IMR-90 (cell line): ENCODE measurements around the gene SCD. TPM values are rescaled to one million over a fixed set of nuclear protein-coding genes. Genes with fewer than 3 reads are reported as not detected.

ENCODE experiments used
- ATAC-seq: fragments of 200-7000 bp; cut with Tn5 transposase; 2 replicates; pipeline ENCODE4 v1.9.1; 2020; ENCODE audit warnings: low read depth, mild to moderate bottlenecking, moderate library complexity
- BruUV-seq: library from RNA; stranded (reverse); fragments of 400-500 nt; replicated peaks from 2 replicates; lab custom pipeline; 2021; lab: Mats Ljungman, UMichigan
- CTCF ChIA-PET: fragments of 300-600 bp; formaldehyde crosslinking; extraction: SDS; loops from one replicate; lab custom pipeline; 2021; ENCODE audit warnings: antibody characterized with exemption; lab: Yijun Ruan, JAX
- POLR2A ChIA-PET: fragments of 300-600 bp; sonication (Branson Sonifier 250); formaldehyde crosslinking; loops from one replicate; lab custom pipeline; 2022; ENCODE audit warnings: antibody characterized with exemption; ENCODE audit not compliant: unreplicated experiment; lab: Charles Lee
- DNase-seq: peaks from one replicate; pipeline ENCODE4 v3.0.0; 2013
- H2AFZ ChIP-seq: replicated peaks from 2 replicates; pipeline ENCODE3; 2013; ENCODE audit warnings: low read length, mild to moderate bottlenecking; ENCODE audit not compliant: poor library complexity
- H2AK5ac ChIP-seq: 2 replicates; pipeline ENCODE4 v1.6.1; 2013; ENCODE audit warnings: low read depth, low read length, inconsistent platforms
- H2AK9ac ChIP-seq: replicated peaks from 2 replicates; pipeline ENCODE3; 2013; ENCODE audit warnings: mild to moderate bottlenecking, low read depth, low read length, moderate library complexity; ENCODE audit not compliant: poor library complexity
- H2BK120ac ChIP-seq: 2 replicates; pipeline ENCODE4 v1.6.1; 2013; ENCODE audit warnings: low read depth, low read length, inconsistent platforms
- H2BK15ac ChIP-seq: 3 replicates; pipeline ENCODE4 v1.6.1; 2013; ENCODE audit warnings: low read depth, low read length, inconsistent platforms
- H2BK20ac ChIP-seq: 2 replicates; pipeline ENCODE4 v1.6.1; 2013; ENCODE audit warnings: low read depth, mild to moderate bottlenecking, inconsistent platforms, low read length, moderate library complexity
- H2BK5ac ChIP-seq: 2 replicates; pipeline ENCODE4 v1.6.1; 2013; ENCODE audit warnings: mild to moderate bottlenecking, low read depth, low read length, inconsistent platforms; ENCODE audit not compliant: poor library complexity, severe bottlenecking
- H3K14ac ChIP-seq: replicated peaks from 2 replicates; pipeline ENCODE4 v1.6.1; 2013; ENCODE audit warnings: low read depth, low read length, inconsistent platforms
- H3K18ac ChIP-seq: 2 replicates; pipeline ENCODE4 v1.6.1; 2013; ENCODE audit warnings: low read depth, low read length, control low read depth
- H3K23ac ChIP-seq: 2 replicates; pipeline ENCODE4 v1.6.1; 2013; ENCODE audit warnings: low read depth, low read length, inconsistent platforms
- H3K27ac ChIP-seq: 2 replicates; pipeline ENCODE4 v1.5.1; 2013; ENCODE audit warnings: mild to moderate bottlenecking, control low read depth, low read length; ENCODE audit not compliant: insufficient read depth
- H3K27me3 ChIP-seq: 2 replicates; pipeline ENCODE4 v1.6.1; 2013; ENCODE audit warnings: low read length; ENCODE audit not compliant: control insufficient read depth, insufficient read depth
- H3K36me3 ChIP-seq: 2 replicates; pipeline ENCODE4 v1.6.1; 2013; ENCODE audit warnings: low read length, mixed read lengths; ENCODE audit not compliant: control insufficient read depth, insufficient read depth
- H3K4ac ChIP-seq: 2 replicates; pipeline ENCODE4 v1.6.1; 2013; ENCODE audit warnings: low read depth, low read length, inconsistent platforms
- H3K4me1 ChIP-seq: 2 replicates; pipeline ENCODE4 v1.6.1; 2013; ENCODE audit warnings: low read length, mixed read lengths; ENCODE audit not compliant: control insufficient read depth, insufficient read depth
- H3K4me2 ChIP-seq: 2 replicates; pipeline ENCODE4 v1.6.1; 2013; ENCODE audit warnings: low read depth, mild to moderate bottlenecking, control low read depth, low read length, moderate library complexity
- H3K4me3 ChIP-seq: 2 replicates; pipeline ENCODE4 v1.5.1; 2013; ENCODE audit warnings: low read depth, mild to moderate bottlenecking, control low read depth, low read length, moderate library complexity; ENCODE audit not compliant: insufficient read depth
- H3K56ac ChIP-seq: 2 replicates; pipeline ENCODE4 v1.6.1; 2013; ENCODE audit warnings: low read length, inconsistent platforms; ENCODE audit not compliant: insufficient read depth; ENCODE audit errors: extremely low read depth
- H3K79me1 ChIP-seq, 2 experiments: 2 replicates each; pipeline ENCODE4 v1.6.1; 2013; ENCODE audit warnings: low read length in 2 of 2, inconsistent platforms in 1 of 2, low read depth in 1 of 2
- H3K9ac ChIP-seq: 2 replicates; pipeline ENCODE4 v1.6.1; 2013; ENCODE audit warnings: low read depth, low read length, control low read depth
- H3K9me1 ChIP-seq: 2 replicates; pipeline ENCODE4 v1.6.1; 2013; ENCODE audit warnings: low read length, inconsistent platforms; ENCODE audit not compliant: insufficient read depth
- H3K9me3 ChIP-seq: 2 replicates; pipeline ENCODE4 v1.6.1; 2013; ENCODE audit warnings: low read length; ENCODE audit not compliant: control insufficient read depth, insufficient read depth
- H4K20me1 ChIP-seq: 2 replicates; pipeline ENCODE4 v1.6.1; 2013; ENCODE audit warnings: low read length, inconsistent platforms; ENCODE audit not compliant: insufficient read depth
- H4K5ac ChIP-seq: 2 replicates; pipeline ENCODE4 v1.6.1; 2013; ENCODE audit warnings: mild to moderate bottlenecking, low read depth, low read length, control low read depth
- H4K8ac ChIP-seq, 2 experiments: 2 replicates each; pipeline ENCODE4 v1.6.1; 2013; ENCODE audit warnings: low read depth in 2 of 2, low read length in 2 of 2, control low read depth in 1 of 2, inconsistent platforms in 1 of 2
- H4K91ac ChIP-seq: 2 replicates; pipeline ENCODE4 v1.6.1; 2013; ENCODE audit warnings: low read depth, low read length, inconsistent platforms; ENCODE audit not compliant: insufficient read depth
- BHLHE40 ChIP-seq: fragments of 150-350 bp; IDR thresholded peaks from 2 replicates; pipeline ENCODE4 v1.6.1; 2016; ENCODE audit warnings: mild to moderate bottlenecking, low read depth, low read length
- POLR2A ChIP-seq: IDR thresholded peaks from 2 replicates; pipeline ENCODE4 v1.6.1; 2012; ENCODE audit warnings: mild to moderate bottlenecking, low read depth, low read length
- RFX5 ChIP-seq: IDR thresholded peaks from 2 replicates; pipeline ENCODE4 v1.8.0; 2012; ENCODE audit warnings: low read depth, mild to moderate bottlenecking, low read length, moderate library complexity
- SMC3 ChIP-seq: fragments of 150-350 bp; IDR thresholded peaks from 2 replicates; pipeline ENCODE4 v1.6.1; 2016; ENCODE audit warnings: low read depth, mild to moderate bottlenecking, antibody characterized with exemption, low read length, moderate library complexity
- WGBS, 2 experiments: methylation state at CpG; one replicate each; pipeline versions ENCODE4 v1.1.5 to v1.1.7; 2013; ENCODE audit warnings: missing lambda C conversion rate in 2 of 2; ENCODE audit not compliant: insufficient read length in 1 of 2; ENCODE audit errors: extremely low coverage in 2 of 2; 5-methylcytosine and 5-hydroxymethylcytosine counted together
- dilution Hi-C: fragments of 300-500 bp; cut with HindIII; formaldehyde crosslinking; loops from one replicate; pipeline ENCODE4 v1.14.3; 2018; ENCODE audit warnings: low sequenced_read_pairs; ENCODE audit not compliant: unreplicated experiment
- in situ Hi-C: fragments of 300-500 bp; cut with MboI; formaldehyde crosslinking; loops from 3 replicates; pipeline ENCODE4 v1.14.3; 2019; ENCODE audit warnings: low sequenced_read_pairs, inconsistent platforms, mixed read lengths
- intact Hi-C: fragments of 100-400 bp; cut with micrococcal nuclease; formaldehyde crosslinking; loops from 2 replicates; pipeline ENCODE4 v1.10.0; 2022
- polyA plus RNA-seq, 3 experiments: library from polyadenylated mRNA; depleted of rRNA; stranded (reverse); fragments of >200 nt; gene quantifications; 2 replicates each; pipeline ENCODE4 v1.2.3, GENCODE V29; 2012; ENCODE audit warnings: low replicate concordance in 1 of 3
- total RNA-seq: library from RNA; depleted of rRNA; stranded (reverse); fragments of >200 nt; gene quantifications from 2 replicates; pipeline ENCODE4 v1.2.3, GENCODE V29; 2012

The SCD gene
- total and polyA plus RNA-seq, 2 of the 4 experiments (the other 2 are of a cell fraction) = 50.7 to 65.1 TPM

DNA sequence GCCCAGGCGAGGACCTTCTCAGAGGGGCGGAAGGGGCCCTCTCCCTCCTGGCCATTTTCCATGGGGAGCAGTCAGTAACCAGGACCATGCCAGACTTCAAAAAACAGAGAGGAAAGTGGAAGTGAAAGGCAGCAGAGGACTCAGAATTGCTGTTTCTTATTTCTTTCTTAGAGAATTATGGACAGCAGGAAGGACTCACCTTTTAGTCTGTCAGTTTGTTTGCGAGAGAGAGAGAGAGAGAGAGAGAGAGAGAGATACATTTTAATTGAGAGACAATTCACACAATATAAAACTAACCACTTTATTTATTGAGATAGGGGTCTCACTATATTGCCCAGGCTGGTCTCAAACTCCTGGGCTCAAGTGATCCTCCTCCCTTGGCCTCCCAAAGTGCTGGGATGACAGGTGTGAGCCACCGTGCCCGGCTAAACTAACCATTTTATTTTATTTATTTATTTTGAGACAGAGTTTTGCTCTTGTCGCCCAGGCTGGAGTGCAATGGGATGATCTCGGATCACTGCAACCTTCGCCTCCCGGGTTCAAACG lies 24.5 kb downstream of the SCD start:
- in situ Hi-C loops (no loop called here), dilution Hi-C loops (no loop called here), intact Hi-C loops (loop anchor here (2.0 kb wide), 1 partner anchor 25 kb away; the partner anchor contains the start of gene SCD)
- peak overlapping the region; percentile 61 for H3K14ac ChIP-seq
- peak overlapping the region; percentile 68 for H3K18ac ChIP-seq
- H2AK9ac ChIP-seq = peak overlapping the region; percentile 33
- H2AK5ac ChIP-seq = no peak overlapping the region
- H4K91ac ChIP-seq = peak overlapping the region; percentile 72
- peaks cover 0 to 26% of the 10 kb centered on the region in 2 experiments; a peak in 2 of 4 replicates for H3K79me1 ChIP-seq
- POLR2A ChIA-PET = no interaction called here
- no peak overlapping the region for H3K4me3 ChIP-seq
- no peaks in the 10 kb centered on the region for H3K9me3 ChIP-seq
- peak overlapping the region; percentile 85 for H3K4ac ChIP-seq
- no peak for ATAC-seq
- no peaks in the 10 kb centered on the region for H3K36me3 ChIP-seq
- peak overlapping the region; percentile 84; the same call in 1 of the 2 replicates for H2BK20ac ChIP-seq
- H3K23ac ChIP-seq = 0 out of 2 replicates have a peak overlapping the region, but pooled peaks have one; percentile 50
- TF ChIP-seq RFX5 = no peak
- TF ChIP-seq SMC3 = 0 out of 2 replicates have a peak, but pooled peaks have one; percentile 6
- 0 out of 2 replicates have a peak, but pooled peaks have one; percentile 15 for TF ChIP-seq POLR2A
- TF ChIP-seq BHLHE40 = no peak
- no peaks in the 10 kb centered on the region for H3K27me3 ChIP-seq
- BruUV-seq = no TSS peak
- peak overlapping the region; percentile 88 for H2AFZ ChIP-seq
- peak overlapping the region; percentile 13; the same call in 1 of the 2 replicates for H3K56ac ChIP-seq
- peak overlapping the region; percentile 81 for H2BK5ac ChIP-seq
- 0% methylated on average over 2 of the region's 10 CpGs; no CpG with 5 or more reads in 1 of the 2 experiments for WGBS, 2 experiments
- H4K5ac ChIP-seq = peak overlapping the region; percentile 81
- H2BK15ac ChIP-seq = peak overlapping the region; percentile 90; the same call in 2 of the 3 replicates
- H3K4me1 ChIP-seq = peaks cover 19% of the 10 kb centered on the region
- no peak overlapping the region; the same call in 1 of the 2 replicates for H3K9ac ChIP-seq
- 0 out of 2 replicates have a peak, but pooled peaks cover 3% of the 10 kb centered on the region for H4K20me1 ChIP-seq
- CTCF ChIA-PET = interaction anchor here (1.0 to 1.4 kb wide), 2 partner anchors 25 to 30 kb away, joined by 3 to 5 read pairs; partner anchors contain the start of gene SCD
- H3K9me1 ChIP-seq = peaks cover 13% of the 10 kb centered on the region; the same call in 1 of the 2 replicates
- no peak for DNase-seq
- H3K4me2 ChIP-seq = peak overlapping the region; percentile 67
- peak overlapping the region; percentile 81 for H3K27ac ChIP-seq
- H4K8ac ChIP-seq = peak overlapping the region; percentile 55 to 89; a peak in 3 of 4 replicates
- peak overlapping the region; percentile 93 for H2BK120ac ChIP-seq
